HG03095 (cell line): Measurements from ENCODE around the gene EBI3.
A peak's percentile ranks its signal among the peaks of the same experiment; 100 is the strongest.
"Not testable (repeated sequence)": the region's sequence is repeated elsewhere in the genome, so short reads cannot be mapped to it uniquely, and the experiment has no call there.

Experiments
- ATAC-seq: cut with Tn5 transposase; IDR thresholded peaks from one replicate; pipeline ENCODE4 v1.9.1; 2021; ENCODE audit warnings: moderate library complexity; ENCODE audit not compliant: unreplicated experiment

EBI3 gene

GRCh38 chr19:4229179-4229931 lies at the start of gene EBI3:
Gene EBI3 (plus strand): TSS chr19:4229523. CDS start chr19:4229551, 28 bp downstream.
- ATAC-seq, result no peak

DNA sequence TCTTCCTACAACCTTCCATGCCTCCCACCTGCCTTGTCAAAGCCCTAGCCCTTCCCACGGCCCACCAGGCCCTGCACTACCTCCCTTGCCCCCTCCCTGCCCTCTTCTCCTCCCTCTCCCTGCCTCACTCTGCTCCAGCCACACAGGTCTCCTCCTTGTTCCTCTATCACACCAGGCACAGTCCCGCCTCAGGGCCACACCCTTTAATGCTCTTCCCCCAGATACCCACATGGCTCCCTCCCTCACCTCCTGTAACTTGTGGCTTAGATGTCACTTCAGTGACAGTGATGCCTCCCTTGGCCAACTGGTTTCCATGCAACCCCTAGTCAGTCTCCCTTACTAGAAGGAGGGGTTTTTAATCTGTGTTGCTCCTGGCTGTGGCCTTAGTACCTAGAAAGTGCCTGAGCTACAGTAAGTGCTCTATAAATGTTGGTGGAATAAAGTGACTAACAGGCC lies 48.2 kb upstream of the EBI3 start:
- no peak for ATAC-seq

DNA sequence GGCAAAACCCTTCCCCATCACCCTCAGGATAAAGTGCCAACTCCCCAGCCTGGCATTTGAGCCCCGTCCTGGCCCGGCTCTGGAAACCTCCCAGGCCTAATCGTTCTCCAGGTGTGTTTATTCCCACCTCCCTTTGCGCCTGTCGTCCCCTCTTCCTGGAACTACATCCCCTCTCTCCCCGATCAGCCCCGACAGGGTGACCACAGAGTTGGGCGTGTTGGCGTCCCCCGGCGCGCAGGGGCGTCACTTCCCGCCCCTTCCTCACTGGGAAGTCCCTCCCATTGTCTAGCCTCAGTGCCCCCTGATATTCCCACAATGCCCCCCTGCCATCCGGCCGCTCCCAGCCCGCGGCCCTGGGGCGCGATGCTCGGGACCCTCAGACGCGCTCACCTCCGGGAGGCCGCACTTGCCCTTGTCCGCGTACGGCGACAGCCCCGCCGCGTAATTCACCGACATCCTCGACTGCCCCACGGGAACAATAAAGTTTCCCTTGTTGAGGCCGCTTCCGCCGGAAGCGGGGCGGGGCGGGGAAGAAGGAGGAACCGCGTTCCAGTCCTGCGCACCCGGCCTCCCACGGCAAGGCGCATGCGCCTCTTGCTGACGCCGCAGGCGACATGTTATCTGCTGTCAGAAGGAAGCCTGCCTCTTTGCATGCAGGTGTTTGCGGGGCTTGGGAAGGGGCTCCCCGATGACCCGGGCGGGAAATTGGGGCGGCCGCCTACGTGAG lies 47.1 kb upstream of the EBI3 start, which contains the start of the genes ANKRD24 and SIRT6:
Gene ANKRD24, plus strand, starts transcription at position 606 of the 727 bp plus-strand sequence. CDS start 3,737 bp downstream, outside the sequence.
Gene SIRT6, minus strand, starts transcription at position 480 of the 727 bp plus-strand sequence. Its CDS starts 24 bp downstream, at position 456.
- peak; percentile 52 for ATAC-seq

DNA sequence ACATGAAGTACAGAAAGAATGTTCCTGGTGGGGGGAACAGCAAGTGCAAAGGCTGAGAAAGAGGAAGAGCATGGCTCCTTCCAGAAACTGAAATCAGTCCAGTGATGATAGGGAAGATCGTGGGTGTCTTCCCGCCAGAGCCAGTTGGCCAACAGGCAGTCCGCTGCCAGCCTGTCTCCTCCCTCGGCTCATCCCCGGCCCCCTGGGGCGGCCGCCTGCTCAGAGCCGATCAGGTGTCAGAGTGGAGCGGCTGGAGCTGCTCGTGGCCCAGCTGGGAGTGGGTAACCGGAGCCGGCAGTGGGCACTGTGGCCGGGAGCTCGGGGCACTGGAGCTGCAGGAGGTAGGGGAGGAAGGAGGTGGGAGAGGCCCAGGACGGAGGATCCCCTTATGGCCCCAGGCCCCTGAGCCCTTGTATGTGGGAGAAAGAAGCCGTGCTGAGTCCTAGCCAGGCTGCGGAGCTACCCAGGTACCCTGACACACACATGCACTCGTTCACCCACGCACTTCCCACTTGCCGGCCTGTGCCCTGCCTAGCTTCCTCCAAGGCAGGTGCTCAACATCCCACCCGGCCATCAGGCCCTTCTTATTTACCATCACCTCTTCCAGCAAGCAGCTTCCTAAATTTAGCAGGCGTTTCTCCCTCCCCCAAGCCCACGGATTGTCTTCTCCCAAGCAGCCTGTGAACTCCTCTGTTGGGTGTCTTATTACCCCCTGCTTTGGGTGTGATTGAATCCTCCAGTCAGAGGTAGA lies 45.2 kb upstream of the EBI3 start:
- ATAC-seq, result no peak

- ATAC-seq, result no peak
Observed at GRCh38 chr19:4184718-4185352, 44.5 kb upstream of the EBI3 start.

- ATAC-seq, result no peak
Observed at GRCh38 chr19:4185413-4186086, 43.8 kb upstream of the EBI3 start.

- ATAC-seq, result no peak
Observed at GRCh38 chr19:4186087-4186993, 43.0 kb upstream of the EBI3 start.

DNA sequence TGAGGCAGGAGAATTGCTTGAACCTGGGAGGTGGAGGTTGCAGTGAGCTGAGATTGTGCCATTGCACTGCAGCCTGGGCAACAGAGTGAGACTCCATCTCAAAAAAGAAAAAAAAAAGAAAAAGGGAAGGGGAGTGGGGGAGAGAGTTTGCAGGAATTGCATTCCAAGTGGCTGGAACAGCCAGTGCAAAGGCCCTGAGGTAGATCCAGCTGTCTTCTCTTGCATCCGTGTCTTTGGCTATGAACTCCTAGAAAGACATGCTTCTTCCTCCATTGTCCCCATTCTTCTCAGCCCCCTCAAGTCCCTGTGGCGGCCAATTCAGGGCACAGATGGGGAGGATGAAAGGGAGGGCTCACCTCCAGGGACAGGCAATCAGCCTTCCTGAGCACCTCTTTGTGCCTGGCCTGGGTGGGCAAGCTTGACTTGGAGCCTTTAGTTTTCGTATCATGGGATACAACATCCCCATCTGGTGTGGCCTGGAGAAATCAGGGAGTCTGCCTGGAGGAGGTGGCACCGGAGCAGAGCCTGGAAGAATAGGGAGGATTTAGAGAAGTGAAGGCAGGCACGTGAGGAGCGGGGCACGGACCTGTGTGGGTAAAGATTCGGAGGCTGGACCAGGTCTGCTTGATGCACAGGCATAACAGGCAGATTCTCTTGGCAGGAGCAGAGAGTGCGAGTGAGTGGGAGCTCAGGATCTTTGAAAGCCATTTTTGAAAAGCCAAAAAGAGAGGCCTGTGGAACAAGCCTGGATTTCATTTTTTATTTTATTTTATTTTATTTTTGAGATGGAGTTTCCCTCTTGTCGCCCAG lies 41.8 kb upstream of the EBI3 start:
- no peak for ATAC-seq

DNA sequence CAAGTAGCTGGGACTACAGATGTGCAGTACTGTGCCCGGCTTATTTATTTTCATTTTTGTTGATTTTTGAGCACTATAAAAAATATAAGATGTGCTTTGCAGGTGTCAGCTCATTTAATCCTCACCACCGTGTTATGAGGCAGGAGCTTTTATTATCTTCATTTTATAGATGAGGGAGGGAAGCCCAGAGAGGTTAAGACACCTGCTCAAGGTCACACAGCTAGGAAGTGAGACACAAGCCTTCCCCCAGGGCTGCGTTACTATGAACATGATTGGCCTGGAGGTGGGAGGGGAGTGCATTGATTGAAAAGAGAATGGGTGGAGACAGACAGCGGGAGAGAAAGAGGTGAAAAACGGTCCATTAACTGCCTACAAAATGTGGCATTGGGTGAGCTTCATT lies 39.7 kb upstream of the EBI3 start:
- ATAC-seq, result no peak

DNA sequence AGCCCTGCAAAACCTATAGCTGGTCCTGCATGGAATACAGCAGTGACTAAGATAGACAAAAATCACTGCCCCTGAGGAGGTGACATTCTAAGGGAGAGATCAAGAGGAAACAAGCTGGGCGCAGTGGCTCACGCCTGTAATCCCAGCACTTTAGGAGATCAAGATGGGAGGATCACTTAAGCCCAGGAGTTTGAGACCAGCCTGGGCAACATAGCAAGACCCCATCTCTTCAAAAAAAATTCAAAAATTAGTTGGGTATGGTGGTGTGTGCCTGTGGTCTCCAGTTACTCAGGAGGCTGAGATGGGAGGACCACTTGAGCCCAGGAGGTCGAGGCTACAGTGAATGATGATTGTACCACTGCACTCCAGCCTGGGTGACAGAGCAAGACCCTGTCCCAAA lies 36.8 kb upstream of the EBI3 start:
- ATAC-seq, result not testable (repeated sequence)

- no peak for ATAC-seq
Observed at GRCh38 chr19:4194353-4194752, 35.0 kb upstream of the EBI3 start.

DNA sequence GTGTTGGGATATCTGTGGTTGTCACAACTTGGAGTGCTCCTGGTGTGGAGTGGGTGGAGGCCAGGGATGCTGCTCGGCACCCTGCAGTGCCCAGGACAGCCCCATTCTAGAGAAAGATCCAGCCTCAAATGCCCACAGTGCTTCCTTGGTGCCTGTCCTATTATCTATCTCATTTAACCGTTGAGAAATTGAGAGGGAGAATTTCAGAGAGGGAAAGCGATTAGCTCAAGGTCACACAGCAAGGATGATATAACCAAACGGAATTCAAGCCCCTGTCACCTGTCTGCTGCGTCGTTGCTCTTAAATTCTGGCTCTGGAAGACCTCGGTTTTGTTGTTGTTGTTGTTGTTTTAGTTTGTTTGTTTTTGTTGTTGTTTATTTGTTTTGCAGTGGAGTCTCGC lies 33.3 kb upstream of the EBI3 start:
- ATAC-seq, result no peak

DNA sequence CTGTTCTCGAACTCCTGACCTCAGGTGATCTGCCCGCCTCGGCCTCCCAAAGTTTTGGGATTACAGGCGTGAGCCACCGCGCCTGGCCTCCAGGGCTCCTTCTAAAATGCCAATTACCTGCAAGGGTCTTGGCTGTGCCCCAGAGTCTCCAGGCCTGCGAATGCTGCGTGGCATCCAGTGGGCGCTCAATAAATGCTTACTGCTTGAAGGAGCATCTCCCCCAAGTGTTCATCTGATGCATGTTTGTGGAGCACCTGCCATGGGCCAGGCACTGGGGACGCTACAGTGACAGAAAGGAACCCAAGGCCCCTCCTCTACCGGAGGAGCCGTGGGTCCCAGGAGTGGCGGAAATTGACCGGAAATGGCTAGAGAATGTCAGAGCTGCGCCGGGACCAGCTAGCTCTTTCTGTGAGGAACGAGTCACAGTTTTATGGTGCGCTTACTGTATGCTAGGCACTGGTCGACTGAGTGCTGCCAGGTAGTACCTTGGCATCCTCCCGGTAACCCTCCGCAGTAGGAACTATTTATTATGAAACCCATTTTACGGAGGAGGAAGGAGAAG lies 32.7 kb upstream of the EBI3 start:
- ATAC-seq, result no peak

GRCh38 chr19:4197228-4197624 lies 32.1 kb upstream of the EBI3 start:
- ATAC-seq, result no peak

DNA sequence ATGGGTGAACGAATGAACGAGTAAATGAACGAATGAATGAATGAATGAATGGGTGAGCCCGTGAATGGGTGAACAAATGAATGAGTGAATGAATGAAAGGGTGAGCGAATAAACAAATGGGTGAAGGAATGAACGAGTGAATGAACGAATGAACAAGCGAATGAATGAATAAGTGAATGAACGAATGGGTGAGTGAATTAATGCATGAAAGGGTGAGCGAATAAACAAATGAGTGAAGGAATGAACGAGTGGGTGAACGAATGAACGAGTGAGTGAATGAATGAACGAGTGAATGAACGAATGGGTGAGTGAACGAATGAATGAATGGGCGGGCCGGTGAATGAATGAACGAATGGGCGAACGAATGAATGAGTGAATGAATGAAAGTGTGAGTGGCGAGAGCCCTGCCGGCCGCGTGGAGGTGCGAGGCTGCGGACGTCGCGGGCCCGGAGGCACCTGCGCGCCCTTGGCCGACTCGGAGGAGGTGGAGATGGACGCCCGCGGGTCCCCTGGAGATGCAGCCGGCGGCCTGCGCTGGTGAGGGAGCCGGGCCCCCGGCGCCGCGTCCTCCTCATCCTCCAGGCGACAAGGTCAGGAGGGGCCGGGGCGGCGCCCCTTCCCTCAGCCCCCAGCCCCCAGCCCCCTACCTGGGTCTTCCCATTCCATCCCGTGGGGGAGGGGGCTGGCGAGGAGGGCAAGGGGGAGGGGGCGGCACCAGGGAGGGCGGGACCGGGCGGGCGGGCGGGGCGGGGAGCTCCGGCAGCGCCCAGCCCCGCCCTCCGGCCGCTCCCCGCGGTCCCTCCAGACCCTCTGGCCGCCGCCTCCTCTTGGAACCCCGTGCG lies 31.5 kb upstream of the EBI3 start:
- ATAC-seq, result no peak

DNA sequence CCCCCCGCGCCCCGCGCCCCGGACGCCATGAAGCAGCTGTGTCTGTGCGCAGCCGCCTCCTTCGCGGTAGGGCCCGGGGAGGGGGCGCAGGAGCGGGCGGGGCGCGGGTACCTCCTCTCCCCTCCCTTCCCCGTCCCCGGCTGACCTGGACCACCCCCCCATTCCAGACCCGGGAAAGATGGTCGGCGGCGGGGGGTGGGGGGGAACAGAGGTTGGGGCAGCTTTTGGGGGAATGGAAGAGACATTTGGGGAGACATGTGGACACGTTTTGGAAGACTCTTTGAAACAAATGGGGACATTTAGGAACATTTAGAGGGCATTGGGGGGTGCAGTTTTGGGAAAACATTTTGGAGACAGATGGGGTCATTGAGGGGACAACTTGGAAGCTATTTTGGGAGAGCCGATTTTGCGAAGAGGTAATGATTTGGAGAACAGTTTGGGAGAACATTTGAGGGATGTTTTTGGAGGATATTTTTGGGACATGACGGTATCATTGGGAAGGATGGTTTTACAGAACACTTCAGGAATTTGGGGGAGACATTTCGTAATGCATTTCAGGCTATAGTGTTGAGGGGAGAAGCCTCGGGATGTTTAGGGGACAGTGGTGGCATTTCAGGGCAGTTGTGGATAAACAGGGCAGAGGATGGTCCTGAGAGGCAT lies 30.7 kb upstream of the EBI3 start:
- no peak for ATAC-seq
